NCI-H2227 (cell line): ENCODE data around the gene KLK13.

Source experiments
- DNase-seq: peaks from one replicate; lab custom pipeline; 2025; ENCODE audit not compliant: unreplicated experiment; lab: John Stamatoyannopoulos, UW

Gene KLK13

GRCh38 chr19:51065221-51065960 lies 499 bp upstream of the KLK13 start:
- DNase-seq = no peak

GRCh38 chr19:51063664-51064063 lies 1.2 kb downstream of the KLK13 start:
- DNase-seq = no peak

GRCh38 chr19:51060973-51061372 lies 3.9 kb downstream of the KLK13 start:
- no peak for DNase-seq

GRCh38 chr19:51060336-51060735 lies 4.6 kb downstream of the KLK13 start:
- DNase-seq = no peak

- DNase-seq = no peak
These were observed 5.2 kb downstream of the KLK13 start for GRCh38 chr19:51059715-51060114.

- DNase-seq = no peak
These were observed 9.0 kb downstream of the KLK13 start for GRCh38 chr19:51055866-51056265.

- no peak for DNase-seq
These were observed 17.9 kb downstream of the KLK13 start for GRCh38 chr19:51047031-51047335.

- no peak for DNase-seq
These were observed 20.6 kb downstream of the KLK13 start for GRCh38 chr19:51044327-51044726.

- no peak for DNase-seq
These were observed 21.4 kb downstream of the KLK13 start for GRCh38 chr19:51043497-51043896.

GRCh38 chr19:51040151-51040550 lies 24.7 kb downstream of the KLK13 start:
- DNase-seq = no peak

- peak; percentile 31 for DNase-seq
These were observed 28.4 kb downstream of the KLK13 start for GRCh38 chr19:51036519-51036918.

- no peak for DNase-seq
These were observed 30.2 kb downstream of the KLK13 start, which contains the start of gene KLK12 for GRCh38 chr19:51034704-51035103. KLK12 (minus strand) TSS chr19:51035002; CDS start chr19:51034621, 381 bp downstream.

GRCh38 chr19:51031880-51032225 lies 33.0 kb downstream of the KLK13 start:
- DNase-seq = no peak

- no peak for DNase-seq
These were observed 33.5 kb downstream of the KLK13 start for GRCh38 chr19:51031220-51031879.

- no peak for DNase-seq
These were observed 34.3 kb downstream of the KLK13 start for GRCh38 chr19:51030631-51031030.

GRCh38 chr19:51029718-51030117 lies 35.2 kb downstream of the KLK13 start:
- DNase-seq = no peak

GRCh38 chr19:51027873-51028272 lies 37.0 kb downstream of the KLK13 start:
- no peak for DNase-seq

GRCh38 chr19:51027126-51027806 lies 37.6 kb downstream of the KLK13 start:
- no peak for DNase-seq

- no peak for DNase-seq
These were observed 38.4 kb downstream of the KLK13 start, which contains the start of gene KLK11 for GRCh38 chr19:51026554-51026831. KLK11 (minus strand) TSS chr19:51026616; CDS start chr19:51025631, 985 bp downstream.

GRCh38 chr19:51025809-51026553 lies 38.9 kb downstream of the KLK13 start:
- DNase-seq = no peak

GRCh38 chr19:51025401-51025800 lies 39.5 kb downstream of the KLK13 start:
- no peak for DNase-seq

GRCh38 chr19:51024924-51025323 lies 40.0 kb downstream of the KLK13 start:
- no peak for DNase-seq
